ENCODE data around the gene CMTM8. TPM values are rescaled to one million over a fixed set of nuclear protein-coding genes. Genes with fewer than 3 reads are reported as not detected.

Gene CMTM8
- total and polyA plus RNA-seq, 4 donors, result 0.89 to 4.6 (median 2.8) TPM

DNA sequence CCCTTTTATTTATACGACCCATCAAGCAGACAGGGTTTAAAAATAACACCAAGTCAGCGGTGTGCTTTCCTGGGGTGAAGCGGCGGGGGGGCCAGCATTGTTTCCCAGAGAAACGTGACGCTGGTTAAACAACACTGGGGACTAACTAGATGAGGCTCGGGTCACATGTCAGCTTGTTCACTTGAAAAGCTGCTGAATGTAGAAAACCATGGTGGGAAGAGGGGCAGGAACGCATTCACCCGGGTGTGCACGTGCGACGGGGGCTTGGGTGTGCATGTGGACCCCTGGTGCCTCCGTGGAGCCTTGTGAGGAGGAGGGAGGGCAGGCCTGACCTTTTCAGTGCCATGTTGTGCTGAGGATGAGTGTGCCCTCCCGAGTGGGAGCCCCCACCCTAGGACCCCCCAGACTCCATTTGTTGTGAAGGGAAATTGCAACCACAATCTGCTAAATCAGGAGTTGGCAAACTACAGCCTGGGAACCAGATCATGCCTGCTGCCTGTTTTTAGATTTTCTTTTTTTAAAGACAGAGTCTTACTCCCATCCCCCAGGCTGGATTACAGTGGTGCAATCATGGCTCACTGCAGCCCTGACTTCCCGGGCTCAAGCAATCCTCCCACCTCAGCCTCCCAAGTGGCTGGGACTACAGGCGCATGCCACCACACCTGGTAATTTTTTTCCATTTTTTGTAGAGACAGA is 82.8 kb downstream of the CMTM8 start:
- 36% methylated on average over 14 of the region's 16 CpGs for WGBS (ENCODE audit: insufficient coverage)
- Histone ChIP-seq H3K4me3 (ENCODE audit: low read depth, low read length) (no peak overlapping the region), H3K27me3 (ENCODE audit: control insufficient read depth, insufficient read depth, low read length) (peaks cover 5% of the 10 kb centered on the region), H3K9me3 (ENCODE audit: control insufficient read depth, insufficient read depth, low read length) (no peaks in the 10 kb centered on the region), H3K27ac (ENCODE audit: low read depth, low read length) (peak overlapping the region; percentile 12), H3K4me1 (ENCODE audit: control insufficient read depth, insufficient read depth, low read length) (peaks cover 15% of the 10 kb centered on the region), H3K36me3 (ENCODE audit: control insufficient read depth, insufficient read depth, low read length) (no peaks in the 10 kb centered on the region)
- DNase-seq (ENCODE audit: low read depth in 4 of 6, low spot score in 6 of 6), result peak in 1 of 6 donors; percentile 64

DNA sequence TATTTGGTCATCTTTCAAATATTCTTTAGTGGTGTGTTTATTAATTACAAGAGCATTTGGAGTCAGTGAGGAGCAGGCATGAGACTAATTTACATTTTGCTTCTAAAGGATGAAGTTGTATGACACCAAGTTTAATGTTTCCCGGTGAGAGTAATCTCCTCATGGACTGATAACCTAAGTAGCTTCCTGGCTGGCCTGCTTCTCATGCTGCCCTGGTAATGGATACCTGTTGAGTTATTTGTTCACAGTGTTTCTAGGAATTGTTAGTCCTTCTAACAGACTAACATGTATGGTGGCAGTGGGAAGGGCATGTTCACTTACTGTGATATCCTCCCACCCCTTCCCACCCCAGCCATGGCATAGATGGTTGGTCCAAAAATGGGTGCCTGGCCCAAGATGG is 83.8 kb downstream of the CMTM8 start:
- H3K27ac ChIP-seq (ENCODE audit: low read depth, low read length), result no peak overlapping the region
- H3K4me3 ChIP-seq (ENCODE audit: low read depth, low read length), result no peak overlapping the region
- H3K4me1 ChIP-seq (ENCODE audit: control insufficient read depth, insufficient read depth, low read length), result peaks cover 15% of the 10 kb centered on the region
- DNase-seq (ENCODE audit: low read depth in 4 of 6, low spot score in 6 of 6), result no peak
- WGBS (ENCODE audit: insufficient coverage), result 83% methylated on average over 1 of the region's 1 CpG
- peaks cover 5% of the 10 kb centered on the region for H3K27me3 ChIP-seq (ENCODE audit: control insufficient read depth, insufficient read depth, low read length)
- H3K36me3 ChIP-seq (ENCODE audit: control insufficient read depth, insufficient read depth, low read length), result no peaks in the 10 kb centered on the region
- H3K9me3 ChIP-seq (ENCODE audit: control insufficient read depth, insufficient read depth, low read length), result no peaks in the 10 kb centered on the region

DNA sequence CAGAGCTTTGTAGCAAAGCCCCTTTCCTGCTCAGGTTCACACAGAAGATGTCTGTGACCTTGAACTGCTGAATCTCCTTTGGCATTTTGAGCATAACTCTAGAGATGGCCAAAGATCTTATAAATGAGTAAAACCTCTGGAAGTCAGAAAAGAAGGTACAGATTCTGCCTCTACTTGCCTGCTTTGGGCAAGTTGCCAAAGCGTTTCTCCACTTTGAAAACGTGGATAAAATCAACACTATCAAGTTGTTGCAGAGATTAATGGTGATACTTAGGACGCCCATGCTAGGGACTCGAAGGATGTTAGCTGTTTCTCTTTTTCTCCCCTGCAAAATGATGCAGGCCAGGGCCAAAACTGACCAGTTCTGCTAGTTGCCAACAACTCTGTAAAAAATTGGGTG is 85.1 kb downstream of the CMTM8 start:
- H3K27me3 ChIP-seq (ENCODE audit: control insufficient read depth, insufficient read depth, low read length), result peaks cover 5% of the 10 kb centered on the region
- DNase-seq (ENCODE audit: low read depth in 4 of 6, low spot score in 6 of 6), result no peak
- WGBS (ENCODE audit: insufficient coverage), result 29% methylated on average over 1 of the region's 4 CpGs
- H3K27ac ChIP-seq (ENCODE audit: low read depth, low read length), result no peak overlapping the region
- no peak overlapping the region for H3K4me3 ChIP-seq (ENCODE audit: low read depth, low read length)
- peaks cover 15% of the 10 kb centered on the region for H3K4me1 ChIP-seq (ENCODE audit: control insufficient read depth, insufficient read depth, low read length)
- no peaks in the 10 kb centered on the region for H3K9me3 ChIP-seq (ENCODE audit: control insufficient read depth, insufficient read depth, low read length)
- no peaks in the 10 kb centered on the region for H3K36me3 ChIP-seq (ENCODE audit: control insufficient read depth, insufficient read depth, low read length)

DNA sequence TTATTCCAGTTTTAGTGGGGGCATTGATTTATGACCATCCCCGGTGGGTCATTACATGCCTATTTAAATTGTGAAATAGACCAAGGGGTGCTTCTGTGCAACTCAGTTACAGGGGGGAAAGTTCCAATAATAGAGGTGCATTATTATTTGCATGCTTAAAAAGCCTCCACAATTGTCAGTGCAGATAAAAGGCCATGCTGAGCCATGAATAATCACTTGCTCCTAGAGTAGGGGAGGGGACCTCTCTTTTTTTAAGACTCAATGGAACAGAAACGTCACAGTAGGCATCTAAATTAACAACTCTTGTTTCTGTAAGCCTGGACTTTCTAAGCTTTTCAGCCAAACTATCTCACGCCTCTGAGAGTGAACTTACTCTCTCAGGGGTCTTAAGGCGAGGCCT is 86.7 kb downstream of the CMTM8 start:
- H3K36me3 ChIP-seq (ENCODE audit: control insufficient read depth, insufficient read depth, low read length), result no peaks in the 10 kb centered on the region
- no peaks in the 10 kb centered on the region for H3K9me3 ChIP-seq (ENCODE audit: control insufficient read depth, insufficient read depth, low read length)
- WGBS (ENCODE audit: insufficient coverage), result 40% methylated on average over 1 of the region's 4 CpGs
- H3K27ac ChIP-seq (ENCODE audit: low read depth, low read length), result no peak overlapping the region
- H3K4me3 ChIP-seq (ENCODE audit: low read depth, low read length), result no peak overlapping the region
- H3K4me1 ChIP-seq (ENCODE audit: control insufficient read depth, insufficient read depth, low read length), result peaks cover 15% of the 10 kb centered on the region
- peaks cover 5% of the 10 kb centered on the region for H3K27me3 ChIP-seq (ENCODE audit: control insufficient read depth, insufficient read depth, low read length)
- DNase-seq (ENCODE audit: low read depth in 4 of 6, low spot score in 6 of 6), result peak in 1 of 6 donors; percentile 74

DNA sequence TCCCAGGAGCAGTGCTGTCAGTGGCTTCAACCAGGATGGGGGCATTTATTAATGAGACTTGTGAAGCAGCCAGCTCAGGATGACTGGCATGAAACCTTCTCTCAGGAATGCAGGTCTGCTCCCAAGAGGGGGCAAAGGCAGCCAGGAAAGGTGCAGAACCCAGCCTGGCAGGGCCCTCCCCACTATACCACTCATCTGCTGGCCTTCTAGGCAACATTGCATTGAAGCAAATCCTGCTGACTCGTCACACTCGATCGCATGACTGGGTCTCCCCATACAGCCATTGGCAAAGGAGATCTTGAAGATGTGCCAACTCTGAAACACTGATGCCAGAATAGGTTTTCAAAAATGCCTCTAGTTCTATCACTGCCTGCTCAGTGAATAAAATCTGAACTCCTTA is 87.4 kb downstream of the CMTM8 start:
- H3K4me3 ChIP-seq (ENCODE audit: low read depth, low read length), result no peak overlapping the region
- H3K27ac ChIP-seq (ENCODE audit: low read depth, low read length), result no peak overlapping the region
- H3K4me1 ChIP-seq (ENCODE audit: control insufficient read depth, insufficient read depth, low read length), result peaks cover 14% of the 10 kb centered on the region
- WGBS (ENCODE audit: insufficient coverage), result 29% methylated on average over 3 of the region's 3 CpGs
- peak in 2 of 6 donors; percentile 73 to 85 for DNase-seq (ENCODE audit: low read depth in 4 of 6, low spot score in 6 of 6)
- H3K9me3 ChIP-seq (ENCODE audit: control insufficient read depth, insufficient read depth, low read length), result no peaks in the 10 kb centered on the region
- no peaks in the 10 kb centered on the region for H3K36me3 ChIP-seq (ENCODE audit: control insufficient read depth, insufficient read depth, low read length)
- H3K27me3 ChIP-seq (ENCODE audit: control insufficient read depth, insufficient read depth, low read length), result peaks cover 5% of the 10 kb centered on the region

DNA sequence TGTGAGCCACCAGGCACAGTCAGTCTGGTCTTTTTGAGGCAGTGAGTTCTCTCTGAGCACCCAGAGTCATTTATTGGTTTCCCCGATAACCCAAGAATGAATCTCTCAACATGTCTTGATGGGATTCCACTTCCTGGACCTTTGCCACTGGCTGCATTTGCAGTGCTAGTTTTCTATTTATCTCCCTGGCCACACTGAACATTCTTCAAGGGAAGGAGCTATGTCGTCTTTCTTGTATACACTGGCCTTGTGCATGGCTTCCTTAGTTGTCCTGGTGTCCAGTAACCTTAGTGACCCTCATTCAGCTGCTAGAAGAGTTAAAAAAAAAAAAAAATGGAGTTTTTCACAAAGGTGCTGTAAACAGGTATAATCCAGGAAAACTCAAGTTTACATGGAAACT is 88.3 kb downstream of the CMTM8 start:
- H3K4me3 ChIP-seq (ENCODE audit: low read depth, low read length), result no peak overlapping the region
- 45% methylated on average over 1 of the region's 2 CpGs for WGBS (ENCODE audit: insufficient coverage)
- H3K27me3 ChIP-seq (ENCODE audit: control insufficient read depth, insufficient read depth, low read length), result peaks cover 2% of the 10 kb centered on the region
- H3K4me1 ChIP-seq (ENCODE audit: control insufficient read depth, insufficient read depth, low read length), result peaks cover 6% of the 10 kb centered on the region
- DNase-seq (ENCODE audit: low read depth in 4 of 6, low spot score in 6 of 6), result no peak
- no peaks in the 10 kb centered on the region for H3K9me3 ChIP-seq (ENCODE audit: control insufficient read depth, insufficient read depth, low read length)
- H3K36me3 ChIP-seq (ENCODE audit: control insufficient read depth, insufficient read depth, low read length), result no peaks in the 10 kb centered on the region
- no peak overlapping the region for H3K27ac ChIP-seq (ENCODE audit: low read depth, low read length)

DNA sequence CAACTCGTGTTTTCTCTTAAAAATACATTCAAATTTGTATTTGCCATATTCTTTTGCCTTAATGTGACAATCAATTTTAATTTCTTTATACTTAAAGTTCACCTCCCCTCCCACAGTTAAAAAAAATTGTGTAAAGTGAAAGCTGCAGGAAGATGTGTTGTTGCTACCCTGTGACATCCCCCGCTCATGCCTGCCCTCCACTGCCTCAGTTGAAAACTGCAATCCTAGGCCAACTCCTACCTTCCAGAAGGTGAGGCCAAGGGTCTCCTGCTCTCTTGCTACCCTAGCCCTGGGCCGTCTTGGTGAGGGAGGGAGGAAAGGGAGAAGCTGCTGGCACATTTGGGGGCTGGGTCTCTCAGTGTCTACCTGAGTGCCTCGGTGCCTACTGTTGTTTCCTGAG is 96.2 kb downstream of the CMTM8 start:
- no peaks in the 10 kb centered on the region for H3K27me3 ChIP-seq (ENCODE audit: control insufficient read depth, insufficient read depth, low read length)
- no peaks in the 10 kb centered on the region for H3K36me3 ChIP-seq (ENCODE audit: control insufficient read depth, insufficient read depth, low read length)
- no peak overlapping the region for H3K27ac ChIP-seq (ENCODE audit: low read depth, low read length)
- no peaks in the 10 kb centered on the region for H3K4me1 ChIP-seq (ENCODE audit: control insufficient read depth, insufficient read depth, low read length)
- no peak overlapping the region for H3K4me3 ChIP-seq (ENCODE audit: low read depth, low read length)
- no peak for DNase-seq (ENCODE audit: low read depth in 4 of 6, low spot score in 6 of 6)
- no peaks in the 10 kb centered on the region for H3K9me3 ChIP-seq (ENCODE audit: control insufficient read depth, insufficient read depth, low read length)
- WGBS (ENCODE audit: insufficient coverage), result 100% methylated on average over 1 of the region's 4 CpGs

DNA sequence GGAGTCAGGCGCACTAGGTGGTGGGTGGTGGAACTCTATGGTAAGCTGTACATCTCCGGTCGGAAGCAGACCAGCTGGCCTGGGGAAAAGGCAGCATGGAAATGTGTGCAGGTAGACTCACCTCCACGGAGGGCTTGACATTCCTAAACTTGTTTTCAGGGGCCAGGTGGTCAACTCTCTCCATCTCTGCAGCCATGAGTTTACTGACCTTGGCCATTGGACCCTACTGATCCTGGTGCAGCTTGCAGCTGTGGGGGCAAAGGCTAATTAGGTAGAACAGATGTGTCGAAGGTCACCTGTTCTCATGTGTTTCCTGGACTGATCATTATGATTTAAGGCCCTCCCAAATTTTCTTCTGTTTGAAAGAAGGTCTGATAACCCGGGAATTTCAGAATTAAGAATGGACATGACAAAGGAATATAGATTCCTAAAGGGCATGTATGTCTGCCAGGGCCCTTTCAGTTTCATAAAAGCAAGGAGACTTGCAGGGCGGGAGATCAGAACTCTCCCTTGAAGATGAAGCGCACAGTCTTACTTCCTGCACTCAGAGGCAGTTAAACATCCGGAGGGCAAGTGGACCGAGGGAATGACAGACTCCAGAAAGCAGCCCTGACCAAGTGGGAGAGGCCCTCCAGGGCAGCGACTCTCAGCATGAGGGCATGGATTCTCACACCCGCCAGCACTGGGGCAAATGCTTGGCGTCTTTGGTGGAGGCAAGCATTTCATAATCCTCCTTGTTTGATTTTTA is 97.1 kb downstream of the CMTM8 start:
- WGBS (ENCODE audit: insufficient coverage), result 94% methylated on average over 8 of the region's 13 CpGs
- no peak for DNase-seq (ENCODE audit: low read depth in 4 of 6, low spot score in 6 of 6)
- H3K27ac ChIP-seq (ENCODE audit: low read depth, low read length), result no peak overlapping the region
- no peak overlapping the region for H3K4me3 ChIP-seq (ENCODE audit: low read depth, low read length)
- H3K27me3 ChIP-seq (ENCODE audit: control insufficient read depth, insufficient read depth, low read length), result no peaks in the 10 kb centered on the region
- H3K36me3 ChIP-seq (ENCODE audit: control insufficient read depth, insufficient read depth, low read length), result no peaks in the 10 kb centered on the region
- H3K4me1 ChIP-seq (ENCODE audit: control insufficient read depth, insufficient read depth, low read length), result no peaks in the 10 kb centered on the region
- H3K9me3 ChIP-seq (ENCODE audit: control insufficient read depth, insufficient read depth, low read length), result no peaks in the 10 kb centered on the region

DNA sequence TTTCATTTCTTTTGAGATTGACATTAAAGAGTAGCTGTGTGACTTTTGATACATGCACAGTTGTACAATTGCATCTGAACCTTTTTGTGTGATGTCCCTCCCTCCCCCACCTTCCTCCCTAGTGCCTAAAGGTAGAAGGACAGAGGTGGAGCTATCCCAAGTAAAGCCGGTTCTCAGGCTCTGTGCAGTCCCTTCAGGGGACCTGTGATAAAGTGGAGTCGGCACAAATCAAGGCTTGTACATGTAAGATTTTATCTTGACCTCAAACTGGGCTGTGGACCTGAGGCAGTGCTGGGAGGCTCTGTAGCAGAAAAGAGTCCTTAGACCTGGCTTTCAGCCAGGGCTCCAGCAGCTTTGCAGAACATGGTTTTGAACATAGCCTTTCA is 97.6 kb downstream of the CMTM8 start:
- WGBS (ENCODE audit: insufficient coverage), result 72% methylated on average over 2 of the region's 2 CpGs
- DNase-seq (ENCODE audit: low read depth in 4 of 6, low spot score in 6 of 6), result no peak
- Histone ChIP-seq H3K9me3 (ENCODE audit: control insufficient read depth, insufficient read depth, low read length) (no peaks in the 10 kb centered on the region), H3K27me3 (ENCODE audit: control insufficient read depth, insufficient read depth, low read length) (no peaks in the 10 kb centered on the region), H3K4me1 (ENCODE audit: control insufficient read depth, insufficient read depth, low read length) (no peaks in the 10 kb centered on the region), H3K4me3 (ENCODE audit: low read depth, low read length) (no peak overlapping the region), H3K36me3 (ENCODE audit: control insufficient read depth, insufficient read depth, low read length) (no peaks in the 10 kb centered on the region), H3K27ac (ENCODE audit: low read depth, low read length) (no peak overlapping the region)

DNA sequence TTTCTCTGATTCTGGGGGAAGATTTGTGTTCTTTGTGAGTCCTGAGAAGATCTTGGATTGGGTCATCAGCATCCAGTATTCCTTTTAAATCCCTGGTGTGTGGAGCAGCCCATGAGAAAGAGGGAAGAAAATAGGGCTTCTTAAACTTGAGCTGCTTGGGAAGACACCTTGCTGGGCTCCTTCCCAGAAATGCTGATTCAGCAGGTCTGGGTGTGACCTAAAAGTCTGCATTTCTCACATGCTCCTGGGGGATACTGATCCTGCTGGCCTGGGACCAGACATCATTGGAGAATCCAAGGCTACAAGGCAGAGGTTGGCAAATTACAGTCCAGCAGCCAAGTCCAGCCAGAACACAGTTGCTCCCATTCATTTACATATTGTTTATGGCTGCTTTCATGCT is 99.0 kb downstream of the CMTM8 start:
- Histone ChIP-seq H3K9me3 (ENCODE audit: control insufficient read depth, insufficient read depth, low read length) (no peaks in the 10 kb centered on the region), H3K36me3 (ENCODE audit: control insufficient read depth, insufficient read depth, low read length) (no peaks in the 10 kb centered on the region), H3K27ac (ENCODE audit: low read depth, low read length) (no peak overlapping the region), H3K4me1 (ENCODE audit: control insufficient read depth, insufficient read depth, low read length) (no peaks in the 10 kb centered on the region), H3K27me3 (ENCODE audit: control insufficient read depth, insufficient read depth, low read length) (no peaks in the 10 kb centered on the region), H3K4me3 (ENCODE audit: low read depth, low read length) (no peak overlapping the region)
- DNase-seq (ENCODE audit: low read depth in 4 of 6, low spot score in 6 of 6), result no peak

Measured in spinal cord (tissue), 10 donors.